WTC11 (cell line): Measurements from ENCODE around the gene CACNA1D. TPM values are rescaled to one million over a fixed set of nuclear protein-coding genes. Genes with fewer than 3 reads are reported as not detected.

Experiments
- ATAC-seq: fragments of 200-7000 bp; cut with Tn5 transposase; 2 replicates; pipeline ENCODE4 v1.10.0; 2021; ENCODE audit warnings: mild to moderate bottlenecking, moderate library complexity
- CTCF ChIA-PET: fragments of 300-600 bp; sonication (Branson Sonifier 250); formaldehyde crosslinking; loops from one replicate; lab custom pipeline; 2021; ENCODE audit warnings: antibody characterized with exemption; lab: Charles Lee
- POLR2A ChIA-PET: fragments of 350-600 bp; sonication (Branson Sonifier 250); formaldehyde crosslinking; loops from one replicate; lab custom pipeline; 2021; ENCODE audit warnings: antibody characterized with exemption; lab: Charles Lee
- DNase-seq: peaks from one replicate; pipeline ENCODE4 v3.0.0; 2021; ENCODE audit warnings: low spot score
- H3K27ac Mint-ChIP-seq: 2 replicates; pipeline ENCODE4 v1.8.0; 2021; ENCODE audit warnings: mixed read lengths
- H3K27me3 Mint-ChIP-seq: 2 replicates; pipeline ENCODE4 v1.8.0; 2021; ENCODE audit warnings: low read depth, mild to moderate bottlenecking, moderate library complexity, mixed read lengths
- H3K36me3 Mint-ChIP-seq: 2 replicates; pipeline ENCODE4 v1.8.0; 2021; ENCODE audit warnings: mixed read lengths
- H3K4me1 Mint-ChIP-seq: 2 replicates; pipeline ENCODE4 v1.8.0; 2022; ENCODE audit warnings: mixed read lengths
- H3K4me3 Mint-ChIP-seq: 2 replicates; pipeline ENCODE4 v1.8.0; 2021; ENCODE audit warnings: mild to moderate bottlenecking, moderate library complexity, mixed read lengths
- H3K9me3 Mint-ChIP-seq: 2 replicates; pipeline ENCODE4 v1.8.0; 2021; ENCODE audit warnings: mixed read lengths
- ATF1 ChIP-seq: sonication (generic); formaldehyde crosslinking; IDR thresholded peaks from 2 replicates; pipeline ENCODE4 v1.8.1; 2023; ENCODE audit warnings: mild to moderate bottlenecking, moderate library complexity, missing genetic modification reagents
- ATF3 ChIP-seq: sonication (generic); formaldehyde crosslinking; conservative IDR thresholded peaks from 2 replicates; pipeline ENCODE4 v1.8.1; 2022; ENCODE audit warnings: mild to moderate bottlenecking, missing genetic modification reagents
- ATF6 ChIP-seq: sonication (generic); formaldehyde crosslinking; IDR thresholded peaks from 2 replicates; pipeline ENCODE4 v1.8.1; 2023; ENCODE audit warnings: mild to moderate bottlenecking, missing genetic modification reagents
- CBFB ChIP-seq: sonication (generic); formaldehyde crosslinking; IDR thresholded peaks from 2 replicates; pipeline ENCODE4 v1.8.1; 2022; ENCODE audit warnings: mild to moderate bottlenecking, low read depth, missing genetic modification reagents
- CREM ChIP-seq: sonication (generic); formaldehyde crosslinking; IDR thresholded peaks from 2 replicates; pipeline ENCODE4 v1.8.1; 2022; ENCODE audit warnings: mild to moderate bottlenecking, missing genetic modification reagents, moderate library complexity
- E2F4 ChIP-seq: sonication (generic); formaldehyde crosslinking; IDR thresholded peaks from 2 replicates; pipeline ENCODE4 v1.8.1; 2022; ENCODE audit warnings: low read depth, mild to moderate bottlenecking, moderate library complexity, missing genetic modification reagents, borderline replicate concordance
- E2F5 ChIP-seq: sonication (generic); formaldehyde crosslinking; IDR thresholded peaks from 2 replicates; pipeline ENCODE4 v1.8.1; 2022; ENCODE audit warnings: mild to moderate bottlenecking, moderate library complexity, missing genetic modification reagents
- EMX1 ChIP-seq: fragments of 250-450 bp; sonication (Bioruptor Pico); IDR thresholded peaks from 2 replicates; pipeline ENCODE4 v1.8.0; 2021; ENCODE audit warnings: mild to moderate bottlenecking
- ETV6 ChIP-seq: sonication (generic); formaldehyde crosslinking; IDR thresholded peaks from 2 replicates; pipeline ENCODE4 v1.8.1; 2022; ENCODE audit warnings: mild to moderate bottlenecking, missing genetic modification reagents
- HMGA2 ChIP-seq: fragments of 250-450 bp; sonication (Bioruptor Pico); IDR thresholded peaks from 2 replicates; pipeline ENCODE4 v1.4.0; 2021; ENCODE audit warnings: mild to moderate bottlenecking, moderate library complexity
- HMGXB4 ChIP-seq: sonication (generic); formaldehyde crosslinking; IDR thresholded peaks from 2 replicates; pipeline ENCODE4 v1.8.1; 2023; ENCODE audit warnings: mild to moderate bottlenecking, moderate library complexity, missing genetic modification reagents
- IRF1 ChIP-seq: sonication (generic); formaldehyde crosslinking; IDR thresholded peaks from 2 replicates; pipeline ENCODE4 v1.8.0; 2023; ENCODE audit warnings: missing genetic modification reagents
- JAZF1 ChIP-seq: fragments of 250-450 bp; sonication (Bioruptor Pico); IDR thresholded peaks from 2 replicates; pipeline ENCODE4 v1.9.0; 2021; ENCODE audit warnings: moderate library complexity, mild to moderate bottlenecking, inconsistent platforms
- OVOL2 ChIP-seq: fragments of 250-450 bp; sonication (Bioruptor Pico); IDR thresholded peaks from 2 replicates; pipeline ENCODE4 v1.9.0; 2021; ENCODE audit warnings: mild to moderate bottlenecking, borderline replicate concordance
- PREB ChIP-seq: sonication (generic); formaldehyde crosslinking; IDR thresholded peaks from 2 replicates; pipeline ENCODE4 v1.8.1; 2022; ENCODE audit warnings: mild to moderate bottlenecking, missing genetic modification reagents, moderate library complexity, borderline replicate concordance
- PRRX2 ChIP-seq: fragments of 250-450 bp; sonication (Bioruptor Pico); IDR thresholded peaks from 2 replicates; pipeline ENCODE4 v1.8.0; 2021; ENCODE audit warnings: mild to moderate bottlenecking
- RELA ChIP-seq: sonication (generic); formaldehyde crosslinking; IDR thresholded peaks from 2 replicates; pipeline ENCODE4 v1.8.1; 2022; ENCODE audit warnings: missing genetic modification reagents, mild to moderate bottlenecking, borderline replicate concordance
- RORB ChIP-seq: fragments of 250-450 bp; sonication (Bioruptor Pico); IDR thresholded peaks from 2 replicates; pipeline ENCODE4 v1.9.0; 2021; ENCODE audit warnings: mild to moderate bottlenecking
- SMAD4 ChIP-seq: sonication (generic); formaldehyde crosslinking; IDR thresholded peaks from 2 replicates; pipeline ENCODE4 v1.8.0; 2022; ENCODE audit warnings: mild to moderate bottlenecking, missing genetic modification reagents
- SOX15 ChIP-seq: fragments of 250-450 bp; sonication (Bioruptor Pico); IDR thresholded peaks from 2 replicates; pipeline ENCODE4 v1.9.0; 2021; ENCODE audit warnings: mild to moderate bottlenecking
- TEAD4 ChIP-seq: sonication (generic); formaldehyde crosslinking; IDR thresholded peaks from 2 replicates; pipeline ENCODE4 v1.8.0; 2022; ENCODE audit warnings: mild to moderate bottlenecking, missing genetic modification reagents
- USF2 ChIP-seq: sonication (generic); formaldehyde crosslinking; IDR thresholded peaks from 2 replicates; pipeline ENCODE4 v1.8.1; 2023; ENCODE audit warnings: mild to moderate bottlenecking, missing genetic modification reagents, moderate library complexity
- ZBTB21 ChIP-seq: sonication (generic); formaldehyde crosslinking; IDR thresholded peaks from 2 replicates; pipeline ENCODE4 v1.8.1; 2023; ENCODE audit warnings: mild to moderate bottlenecking, missing genetic modification reagents, borderline replicate concordance
- ZBTB43 ChIP-seq: sonication (generic); formaldehyde crosslinking; IDR thresholded peaks from 2 replicates; pipeline ENCODE4 v1.8.1; 2023; ENCODE audit warnings: mild to moderate bottlenecking, missing genetic modification reagents
- ZMAT4 ChIP-seq: fragments of 250-450 bp; sonication (Bioruptor Pico); IDR thresholded peaks from 2 replicates; pipeline ENCODE4 v1.9.0; 2021; ENCODE audit warnings: mild to moderate bottlenecking
- ZNF263 ChIP-seq: sonication (generic); formaldehyde crosslinking; IDR thresholded peaks from 2 replicates; pipeline ENCODE4 v1.8.1; 2022; ENCODE audit warnings: low read depth, mild to moderate bottlenecking, moderate library complexity, missing genetic modification reagents
- ZNF317 ChIP-seq: sonication (generic); formaldehyde crosslinking; IDR thresholded peaks from 2 replicates; pipeline ENCODE4 v1.8.1; 2023; ENCODE audit warnings: low read depth, mild to moderate bottlenecking, moderate library complexity, missing genetic modification reagents, borderline replicate concordance
- total RNA-seq: library from RNA; stranded (reverse); gene quantifications from 3 replicates; pipeline ENCODE4 v1.2.3, GENCODE V29; 2021

CACNA1D gene
- total RNA-seq, 1 experiment from 2014 or later, result 2.3 TPM

GRCh38 chr3:53716998-53717397 is 222.6 kb downstream of the CACNA1D start:
- ChIA-PET POLR2A (no interaction called here), CTCF (no interaction called here)
- TF ChIP-seq SMAD4 (CRISPR knock-in tag) (no peak), SOX15 (CRISPR knock-in tag) (no peak), JAZF1 (no peak), ZNF263 (CRISPR knock-in tag) (no peak), ZMAT4 (CRISPR knock-in tag) (no peak), PRRX2 (CRISPR knock-in tag) (no peak), HMGXB4 (CRISPR knock-in tag) (no peak), PREB (CRISPR knock-in tag) (no peak), ETV6 (CRISPR knock-in tag) (no peak), ZBTB43 (CRISPR knock-in tag) (no peak), E2F4 (no peak), HMGA2 (no peak), ZBTB21 (CRISPR knock-in tag) (no peak), ATF3 (CRISPR knock-in tag) (no peak), USF2 (CRISPR knock-in tag) (no peak), TEAD4 (CRISPR knock-in tag) (no peak), CBFB (no peak)
- Mint-ChIP-seq H3K9me3 (no peaks in the 10 kb centered on the region), H3K36me3 (no peaks in the 10 kb centered on the region), H3K4me3 (no peak overlapping the region), H3K27ac (no peak overlapping the region), H3K4me1 (peaks cover 12% of the 10 kb centered on the region), H3K27me3 (no peaks in the 10 kb centered on the region)
- ATAC-seq (no peak), DNase-seq (no peak)

GRCh38 chr3:53718462-53718861 is 224.1 kb downstream of the CACNA1D start:
- TF ChIP-seq CREM (CRISPR knock-in tag) (no peak), ATF1 (CRISPR knock-in tag) (no peak), ATF6 (CRISPR knock-in tag) (no peak), OVOL2 (CRISPR knock-in tag) (no peak), EMX1 (no peak), SOX15 (CRISPR knock-in tag) (no peak), E2F5 (no peak), RORB (CRISPR knock-in tag) (no peak), IRF1 (CRISPR knock-in tag) (no peak), ZNF317 (CRISPR knock-in tag) (no peak), RELA (no peak)
- ChIA-PET POLR2A (no interaction called here), CTCF (no interaction called here)
- H3K27ac Mint-ChIP-seq, result no peak overlapping the region
- peaks cover 12% of the 10 kb centered on the region for H3K4me1 Mint-ChIP-seq
- ATAC-seq (peak; percentile 23; the same call in 1 of the 2 replicates), DNase-seq (no peak)
- no peaks in the 10 kb centered on the region for H3K27me3 Mint-ChIP-seq
- no peaks in the 10 kb centered on the region for H3K9me3 Mint-ChIP-seq
- H3K36me3 Mint-ChIP-seq, result no peaks in the 10 kb centered on the region
- H3K4me3 Mint-ChIP-seq, result no peak overlapping the region
